Measurements from ENCODE around the gene TMEM154. TPM values are rescaled to one million over a fixed set of nuclear protein-coding genes. Genes with fewer than 3 reads are reported as not detected.
A peak's percentile ranks its signal among the peaks of the same experiment; 100 is the strongest.

TMEM154 gene
- total and polyA plus RNA-seq, 10 donors, result 5.0 to 72.3 (median 27.4) TPM

DNA sequence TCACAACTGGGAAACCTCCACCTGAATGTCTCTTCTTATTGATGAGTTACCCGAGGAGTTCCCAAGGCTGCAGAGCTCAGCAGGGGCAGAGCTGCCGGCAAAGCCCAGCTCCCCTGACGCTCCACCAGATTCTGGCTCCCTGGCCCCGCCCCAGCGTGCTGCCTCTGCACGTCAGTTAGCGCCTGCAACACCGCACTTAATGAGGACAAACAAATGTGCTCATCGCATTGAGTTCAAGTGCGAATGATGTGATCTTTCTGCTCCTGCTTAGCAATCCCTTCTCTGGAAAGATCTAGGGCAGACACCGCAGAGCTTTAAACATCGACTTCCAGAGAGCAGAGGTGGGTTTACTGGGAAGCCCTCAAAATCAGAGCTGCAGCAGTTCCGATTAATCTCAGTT is 88.4 kb downstream of the TMEM154 start:
- Histone ChIP-seq H3K9me3 (peaks cover 0 to 9% (median 0%) of the 10 kb centered on the region in 8 donors), H3K27me3 (replicated peaks in 1 of 7) (peaks cover 0 to 8% (median 0%) of the 10 kb centered on the region in 7 donors), H3K4me3 (peak overlapping the region in 2 of 8 donors; percentile 8 to 37), H3K36me3 (no peaks in the 10 kb centered on the region), H3K27ac (no peak overlapping the region), H3K4me1 (peaks cover 0 to 13% (median 7%) of the 10 kb centered on the region in 6 donors)
- peak; percentile 79 for DNase-seq
- 19 to 24% (median 20%) methylated on average over 13 of the region's 13 CpGs for WGBS, 5 donors
- intact Hi-C loops (cut with DNase I; ENCODE audit: low total_unique reads), result no loop called here
- TF ChIP-seq POLR2AphosphoS5 (IDR thresholded peaks at IDR 0.05), result no peak
- no peak for TF ChIP-seq POLR2A (IDR thresholded peaks at IDR 0.05)
- TF ChIP-seq, protein P1, sequence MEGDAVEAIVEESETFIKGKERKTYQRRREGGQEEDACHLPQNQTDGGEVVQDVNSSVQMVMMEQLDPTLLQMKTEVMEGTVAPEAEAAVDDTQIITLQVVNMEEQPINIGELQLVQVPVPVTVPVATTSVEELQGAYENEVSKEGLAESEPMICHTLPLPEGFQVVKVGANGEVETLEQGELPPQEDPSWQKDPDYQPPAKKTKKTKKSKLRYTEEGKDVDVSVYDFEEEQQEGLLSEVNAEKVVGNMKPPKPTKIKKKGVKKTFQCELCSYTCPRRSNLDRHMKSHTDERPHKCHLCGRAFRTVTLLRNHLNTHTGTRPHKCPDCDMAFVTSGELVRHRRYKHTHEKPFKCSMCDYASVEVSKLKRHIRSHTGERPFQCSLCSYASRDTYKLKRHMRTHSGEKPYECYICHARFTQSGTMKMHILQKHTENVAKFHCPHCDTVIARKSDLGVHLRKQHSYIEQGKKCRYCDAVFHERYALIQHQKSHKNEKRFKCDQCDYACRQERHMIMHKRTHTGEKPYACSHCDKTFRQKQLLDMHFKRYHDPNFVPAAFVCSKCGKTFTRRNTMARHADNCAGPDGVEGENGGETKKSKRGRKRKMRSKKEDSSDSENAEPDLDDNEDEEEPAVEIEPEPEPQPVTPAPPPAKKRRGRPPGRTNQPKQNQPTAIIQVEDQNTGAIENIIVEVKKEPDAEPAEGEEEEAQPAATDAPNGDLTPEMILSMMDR (IDR thresholded peaks at IDR 0.05 in 8 of 11, conservative IDR thresholded peaks at IDR 0.05 in 3 of 11), result no peak

DNA sequence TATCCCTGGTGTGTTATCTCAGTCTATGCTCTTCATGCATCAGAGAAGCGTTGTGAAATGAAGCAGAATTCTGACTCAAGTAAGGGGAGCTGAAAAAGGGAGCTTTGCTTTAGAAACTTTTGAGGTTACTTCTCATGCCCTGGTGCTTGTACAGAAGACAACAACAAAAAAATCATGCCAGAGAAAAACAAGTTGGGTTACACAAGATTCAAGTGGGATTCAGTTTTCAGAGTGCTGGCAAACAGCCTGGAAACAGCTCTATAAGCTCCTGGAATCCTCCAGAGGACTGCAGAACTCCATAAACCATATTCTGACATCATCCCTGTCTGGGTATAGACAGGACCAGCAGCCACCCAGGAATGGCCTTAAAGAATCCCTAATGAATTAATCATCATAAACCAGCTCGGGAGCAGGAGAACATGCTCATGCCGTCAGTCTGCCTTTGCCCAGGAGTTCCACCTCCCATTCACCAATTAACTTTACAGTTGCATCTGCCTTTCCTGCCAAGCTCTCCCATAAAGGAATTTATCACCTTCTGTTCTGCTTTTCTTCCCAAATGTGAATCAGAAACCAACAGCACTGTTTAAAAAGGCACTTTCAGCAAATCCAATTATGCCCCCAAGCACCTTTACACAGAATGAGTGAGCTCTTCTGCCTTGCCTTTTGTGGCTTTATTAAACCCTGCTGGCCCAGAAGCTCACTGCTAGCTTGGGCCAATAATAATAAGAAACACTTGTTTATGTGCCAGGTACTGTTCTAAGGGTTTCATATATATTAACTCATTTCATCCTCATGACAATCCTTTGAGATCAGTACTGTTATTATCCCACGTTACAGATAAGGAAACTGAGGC is 89.4 kb downstream of the TMEM154 start:
- H3K4me1 ChIP-seq, result peaks cover 0 to 19% (median 7%) of the 10 kb centered on the region in 6 donors
- no peak overlapping the region for H3K27ac ChIP-seq
- H3K27me3 ChIP-seq (replicated peaks in 1 of 7), result peaks cover 0 to 8% (median 0%) of the 10 kb centered on the region in 7 donors
- peaks cover 0 to 9% (median 0%) of the 10 kb centered on the region in 8 donors for H3K9me3 ChIP-seq
- TF ChIP-seq POLR2AphosphoS5 (IDR thresholded peaks at IDR 0.05) (no peak), POLR2A (IDR thresholded peaks at IDR 0.05) (no peak)
- TF ChIP-seq, protein P1 (IDR thresholded peaks at IDR 0.05 in 8 of 11, conservative IDR thresholded peaks at IDR 0.05 in 3 of 11), result no peak
- 77 to 84% (median 80%) methylated on average over 4 of the region's 4 CpGs for WGBS, 5 donors
- H3K4me3 ChIP-seq, result no peak overlapping the region
- DNase-seq, result no peak
- intact Hi-C loops (cut with DNase I; ENCODE audit: low total_unique reads), result no loop called here
- H3K36me3 ChIP-seq, result no peaks in the 10 kb centered on the region

DNA sequence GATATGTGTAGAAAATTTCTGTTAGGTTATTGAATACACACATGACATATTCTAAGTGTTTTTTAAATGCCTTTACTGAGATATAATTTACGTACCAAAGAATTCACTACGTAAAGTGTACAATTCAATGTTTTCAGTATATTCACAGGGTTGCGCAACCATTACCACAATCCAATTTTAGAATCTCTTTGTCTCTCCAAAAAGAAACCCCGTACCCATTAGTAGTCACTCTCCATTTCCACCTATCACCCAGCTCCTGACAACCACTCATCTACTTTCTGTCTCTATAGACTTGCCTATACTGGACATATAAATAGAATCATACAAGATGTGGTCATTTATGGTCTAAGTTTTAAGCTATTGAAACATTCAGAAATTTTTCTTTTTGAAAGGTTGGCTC is 90.9 kb downstream of the TMEM154 start:
- DNase-seq, result no peak
- H3K36me3 ChIP-seq, result no peaks in the 10 kb centered on the region
- TF ChIP-seq POLR2A (IDR thresholded peaks at IDR 0.05), result no peak
- TF ChIP-seq, protein P1 (IDR thresholded peaks at IDR 0.05 in 8 of 11, conservative IDR thresholded peaks at IDR 0.05 in 3 of 11), result no peak
- H3K4me3 ChIP-seq, result no peak overlapping the region
- WGBS, 5 donors, result 67 to 80% (median 72%) methylated on average over 4 of the region's 4 CpGs
- peaks cover 0 to 19% (median 7%) of the 10 kb centered on the region in 6 donors for H3K4me1 ChIP-seq
- intact Hi-C loops (cut with DNase I; ENCODE audit: low total_unique reads), result no loop called here
- H3K27ac ChIP-seq, result no peak overlapping the region
- peaks cover 0 to 9% (median 0%) of the 10 kb centered on the region in 8 donors for H3K9me3 ChIP-seq
- peaks cover 0 to 8% (median 0%) of the 10 kb centered on the region in 7 donors for H3K27me3 ChIP-seq (replicated peaks in 1 of 7)

DNA sequence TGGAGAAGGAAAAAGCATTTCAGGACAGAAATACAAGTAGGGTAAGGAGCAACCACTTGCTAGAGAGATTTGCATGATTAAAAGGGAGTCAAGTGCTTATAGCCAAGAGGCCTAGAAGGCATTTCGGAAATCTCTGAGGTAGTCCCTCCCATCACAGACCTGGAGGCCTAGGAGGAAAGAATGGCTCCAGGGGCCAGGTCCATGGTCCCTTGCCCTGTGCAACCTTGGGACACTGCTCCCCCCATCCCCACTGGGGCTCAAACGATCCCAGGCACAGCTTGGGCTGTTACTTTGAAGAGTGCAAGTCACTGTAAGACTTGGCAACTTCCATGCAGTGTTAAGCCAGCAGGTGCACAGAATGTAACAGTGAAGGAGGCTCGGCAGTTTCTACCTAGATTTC is 92.7 kb downstream of the TMEM154 start:
- Histone ChIP-seq H3K4me3 (no peak overlapping the region), H3K36me3 (no peaks in the 10 kb centered on the region), H3K27me3 (replicated peaks in 1 of 7) (peaks cover 0 to 8% (median 0%) of the 10 kb centered on the region in 7 donors), H3K9me3 (peaks cover 0 to 9% (median 0%) of the 10 kb centered on the region in 8 donors), H3K4me1 (peaks cover 0 to 19% (median 7%) of the 10 kb centered on the region in 6 donors), H3K27ac (no peak overlapping the region)
- TF ChIP-seq, protein P1 (IDR thresholded peaks at IDR 0.05 in 8 of 11, conservative IDR thresholded peaks at IDR 0.05 in 3 of 11), result no peak
- TF ChIP-seq POLR2AphosphoS5 (IDR thresholded peaks at IDR 0.05) (no peak), POLR2A (IDR thresholded peaks at IDR 0.05) (no peak)
- DNase-seq, result no peak
- WGBS, 5 donors, result 84 to 98% (median 95%) methylated on average over 3 of the region's 3 CpGs
- intact Hi-C loops (cut with DNase I; ENCODE audit: low total_unique reads), result no loop called here

Measured in spleen (tissue), 11 donors.